ENCODE data around the gene CLSTN3.

Gene CLSTN3

DNA sequence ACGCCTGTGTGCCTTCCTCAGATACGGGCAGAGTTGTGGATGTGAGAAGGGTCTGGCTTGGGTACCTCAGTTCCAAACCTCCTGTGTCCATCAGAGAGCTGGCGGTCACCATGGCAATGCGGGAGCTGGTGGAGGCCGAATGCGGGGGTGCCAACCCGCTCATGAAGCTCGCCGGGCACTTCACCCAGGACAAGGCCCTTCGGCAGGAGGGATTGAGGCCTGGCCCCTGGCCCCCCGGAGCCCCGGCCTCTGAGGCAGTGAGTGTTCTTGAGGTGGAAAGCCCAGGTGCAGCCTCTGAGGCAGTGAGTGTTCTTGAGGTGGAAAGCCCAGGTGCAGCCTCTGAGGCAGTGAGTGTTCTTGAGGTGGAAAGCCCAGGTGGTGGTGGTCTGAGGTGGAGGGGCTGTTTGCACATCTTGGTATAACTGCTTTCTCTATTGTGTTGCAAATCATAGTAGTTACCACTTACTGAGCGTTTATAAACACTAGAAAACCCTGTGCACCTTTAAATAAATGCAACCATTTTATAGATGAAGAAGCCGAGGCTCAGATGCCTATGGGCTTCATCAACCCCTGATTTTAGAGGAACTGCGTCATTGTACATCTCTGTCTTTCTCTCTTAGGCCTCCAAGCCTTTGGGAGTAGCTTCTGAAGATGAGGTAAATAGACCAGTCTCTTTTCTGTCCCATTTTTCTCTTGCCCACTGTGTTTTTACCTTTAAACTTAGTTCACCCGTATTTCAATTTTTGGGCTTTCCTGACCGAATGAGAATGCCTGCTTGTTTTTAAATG lies 60.3 kb downstream of the CLSTN3 start:
- TF ChIP-seq GATA3 (IDR thresholded peaks at IDR 0.05; ENCODE audit: low read depth, low read length): no peak

DNA sequence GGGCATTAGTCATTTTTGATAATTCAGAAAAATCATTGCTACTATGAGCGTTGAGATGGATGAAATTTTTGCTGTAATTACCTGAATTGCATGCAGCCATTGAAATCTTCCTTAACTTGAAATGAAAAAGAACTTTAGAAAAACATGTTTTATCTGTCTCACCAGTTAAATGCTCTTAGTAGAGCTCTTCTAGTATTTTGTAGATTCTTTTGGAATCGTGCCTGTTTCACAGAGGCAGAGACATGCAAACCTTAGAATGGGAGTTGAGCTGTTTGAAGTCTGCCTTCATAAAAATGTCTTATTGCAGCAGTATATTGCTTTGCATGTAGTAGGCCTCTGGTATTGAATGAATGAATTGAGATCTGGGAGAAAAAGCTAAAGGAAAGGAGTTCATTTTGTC lies 63.5 kb downstream of the CLSTN3 start:
- TF ChIP-seq GATA3 (IDR thresholded peaks at IDR 0.05; ENCODE audit: low read depth, low read length): no peak
- TF ChIP-seq GATA2 (IDR thresholded peaks at IDR 0.05; ENCODE audit: low read depth, low read length): no peak

DNA sequence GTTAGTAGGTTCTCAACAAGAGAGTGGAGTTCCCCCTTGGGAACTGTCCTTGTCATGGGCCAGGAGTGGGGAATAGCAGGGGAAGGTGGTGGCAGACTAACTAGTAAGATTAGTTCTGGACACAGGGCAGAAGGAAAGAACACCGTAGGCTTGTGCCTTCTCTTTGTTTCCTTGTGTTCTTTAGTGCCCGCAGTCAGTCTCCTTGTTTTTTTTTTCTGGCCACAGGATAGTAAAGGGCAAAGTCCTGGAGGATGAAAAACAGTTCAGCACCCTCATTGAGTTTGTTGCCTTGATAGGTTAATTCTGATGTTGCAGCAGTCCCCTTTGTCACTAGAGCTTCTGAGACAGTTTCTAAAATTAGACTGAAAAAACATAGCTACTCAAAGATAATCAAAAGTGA lies 67.7 kb downstream of the CLSTN3 start:
- TF ChIP-seq GATA3 (IDR thresholded peaks at IDR 0.05; ENCODE audit: low read depth, low read length) (no peak), GATA2 (IDR thresholded peaks at IDR 0.05; ENCODE audit: low read depth, low read length) (no peak)

DNA sequence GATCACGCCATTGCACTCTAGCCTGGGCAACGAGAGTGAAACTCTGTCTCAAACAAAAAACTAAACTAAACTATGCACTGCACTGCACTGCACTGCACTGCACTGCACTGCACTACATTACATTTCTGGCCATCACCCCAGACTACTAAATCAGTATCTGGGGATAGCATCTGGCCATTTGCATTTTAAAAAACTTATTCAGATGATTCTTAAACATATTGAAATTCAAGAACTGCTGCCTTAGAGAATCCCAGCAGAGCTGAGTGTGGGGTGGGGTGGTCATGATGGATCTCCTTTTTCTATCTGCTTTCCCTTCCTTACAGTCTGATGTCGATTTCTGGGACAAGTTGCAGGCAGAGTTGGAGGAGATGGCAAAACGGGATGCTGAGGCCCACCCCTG lies 72.9 kb downstream of the CLSTN3 start:
- TF ChIP-seq GATA3 (IDR thresholded peaks at IDR 0.05; ENCODE audit: low read depth, low read length) (no peak), GATA2 (IDR thresholded peaks at IDR 0.05; ENCODE audit: low read depth, low read length) (no peak)

DNA sequence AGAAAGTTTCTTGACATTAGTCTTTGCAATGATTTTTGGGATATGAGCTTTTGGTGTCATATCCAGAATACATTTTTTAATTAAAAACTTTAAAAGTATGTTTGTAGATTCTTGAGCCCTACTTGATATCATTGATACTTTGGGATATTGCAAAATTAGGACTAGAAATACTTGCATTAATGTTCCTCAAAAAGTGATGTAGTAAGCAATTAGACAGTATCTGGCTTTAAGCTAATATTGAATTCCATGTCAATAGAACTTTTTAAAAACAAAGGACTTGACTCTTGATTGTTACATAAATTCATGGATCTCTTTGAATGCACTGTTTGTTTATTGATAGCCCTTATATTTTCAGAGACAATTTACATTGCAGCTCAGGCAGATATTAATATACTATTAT lies 74.9 kb downstream of the CLSTN3 start:
- TF ChIP-seq GATA3 (IDR thresholded peaks at IDR 0.05; ENCODE audit: low read depth, low read length) (no peak), GATA2 (IDR thresholded peaks at IDR 0.05; ENCODE audit: low read depth, low read length) (no peak)

DNA sequence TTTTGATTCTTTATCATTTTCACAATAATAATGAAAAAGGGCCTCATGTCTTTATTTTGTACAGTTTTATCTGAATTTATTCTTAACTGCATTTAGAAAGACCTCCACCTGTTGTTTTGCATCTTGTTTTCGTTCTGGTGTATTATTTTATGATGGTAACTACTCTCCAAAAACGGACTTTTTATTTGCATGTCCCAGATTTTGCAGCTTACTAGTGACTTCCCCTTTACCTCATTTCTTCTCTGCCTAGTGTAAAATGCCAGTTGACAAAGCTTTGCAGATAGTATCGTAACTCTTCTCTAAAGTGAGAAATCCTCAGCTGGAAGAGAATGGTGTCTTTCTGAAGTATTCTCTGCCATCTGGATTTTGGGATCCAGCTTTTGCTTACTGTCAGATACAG lies 76.5 kb downstream of the CLSTN3 start:
- no peak for TF ChIP-seq GATA3 (IDR thresholded peaks at IDR 0.05; ENCODE audit: low read depth, low read length)
- TF ChIP-seq GATA2 (IDR thresholded peaks at IDR 0.05; ENCODE audit: low read depth, low read length): no peak

DNA sequence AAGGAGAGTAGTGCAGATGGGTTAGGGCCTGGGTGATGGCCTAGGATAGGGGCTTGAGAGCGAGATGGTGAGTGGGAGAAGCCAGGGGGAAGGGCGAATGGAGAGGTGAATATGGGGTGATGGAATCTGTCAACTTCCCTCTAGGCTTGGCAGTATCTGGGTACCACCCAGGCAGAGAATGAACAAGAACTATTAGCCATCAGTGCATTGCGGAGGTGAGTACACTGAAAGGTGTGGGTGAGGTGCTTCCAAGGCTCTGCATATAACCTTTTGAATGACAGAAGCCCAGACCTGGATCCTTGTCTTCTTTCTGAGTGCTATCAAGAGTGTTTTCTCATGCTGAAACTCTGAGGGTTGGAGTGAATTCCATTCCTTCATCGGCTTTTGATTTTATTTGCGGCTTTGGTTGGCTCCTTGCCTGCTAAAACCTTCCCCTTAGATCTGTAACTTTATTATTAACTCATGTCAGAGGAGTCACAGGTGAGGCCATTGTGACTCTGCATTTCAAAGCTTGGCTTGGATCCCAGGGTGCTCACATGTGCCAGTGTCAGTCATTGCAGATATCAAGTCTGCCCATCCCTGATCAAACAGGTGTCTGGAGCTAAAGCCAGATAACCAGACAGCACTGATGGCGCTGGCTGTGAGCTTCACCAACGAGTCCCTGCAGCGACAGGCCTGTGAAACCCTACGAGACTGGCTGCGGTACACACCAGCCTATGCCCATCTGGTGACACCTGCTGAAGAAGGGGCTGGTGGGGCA lies 77.9 kb downstream of the CLSTN3 start:
- no peak for TF ChIP-seq GATA3 (IDR thresholded peaks at IDR 0.05; ENCODE audit: low read depth, low read length)
- TF ChIP-seq GATA2 (IDR thresholded peaks at IDR 0.05; ENCODE audit: low read depth, low read length): no peak
